ENCODE measurements around the gene SOX6.
"Not testable (repeated sequence)": the region's sequence is repeated elsewhere in the genome, so short reads cannot be mapped to it uniquely, and the experiment has no call there.

SOX6 gene

GRCh38 chr11:16036218-16036617 lies 320.1 kb downstream of the SOX6 start:
- DNase-seq (ENCODE audit: low read depth in 1 of 2, low spot score in 1 of 2), result no peak
- TF ChIP-seq JUND (IDR thresholded peaks at IDR 0.05; ENCODE audit: low read depth), result no peak
- in situ Hi-C loops (cut with HindIII; ENCODE audit: low pct_unique_long_range_greater_than_20kb, low sequenced_read_pairs), result no loop called here

DNA sequence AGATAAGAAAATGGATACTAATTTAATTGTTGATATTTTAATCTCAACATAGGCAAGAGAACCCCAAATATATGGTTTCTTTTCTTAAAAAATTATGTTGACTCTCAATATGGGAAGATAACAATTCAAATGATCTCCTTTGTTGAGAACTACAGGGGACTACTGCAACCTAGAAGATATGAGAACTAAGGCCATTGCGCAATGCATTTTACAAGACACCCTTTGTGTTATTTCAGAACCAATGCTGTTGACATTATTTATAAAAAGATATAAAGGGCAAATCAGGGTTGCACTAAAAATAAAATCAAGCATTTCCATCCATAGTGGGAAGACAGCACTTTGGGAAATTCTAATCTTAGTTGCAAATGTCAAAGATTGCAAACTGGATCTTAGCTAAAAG lies 322.3 kb downstream of the SOX6 start:
- TF ChIP-seq JUND (IDR thresholded peaks at IDR 0.05; ENCODE audit: low read depth), result no peak
- in situ Hi-C loops (cut with HindIII; ENCODE audit: low pct_unique_long_range_greater_than_20kb, low sequenced_read_pairs), result no loop called here
- DNase-seq (ENCODE audit: low read depth in 1 of 2, low spot score in 1 of 2), result no peak

DNA sequence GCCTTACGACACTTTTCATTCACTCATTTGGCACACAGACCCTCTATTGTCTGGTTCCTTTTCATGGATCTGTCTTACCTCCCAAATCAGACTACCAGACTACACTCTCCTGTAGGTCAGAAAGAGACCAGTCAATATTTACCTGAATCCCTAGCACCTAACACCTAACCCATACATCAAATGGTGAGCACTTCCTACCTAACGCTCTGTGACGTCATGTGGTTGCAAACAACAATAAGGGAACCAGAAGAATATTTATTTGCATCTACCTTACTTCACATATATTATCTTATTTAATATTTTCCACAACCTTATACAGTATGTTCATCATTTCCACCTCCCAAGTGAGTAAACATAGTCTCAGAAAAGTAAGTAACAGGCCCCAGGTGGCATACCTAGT lies 323.4 kb downstream of the SOX6 start:
- TF ChIP-seq JUND (IDR thresholded peaks at IDR 0.05; ENCODE audit: low read depth), result no peak
- DNase-seq (ENCODE audit: low read depth in 1 of 2, low spot score in 1 of 2), result no peak
- in situ Hi-C loops (cut with HindIII; ENCODE audit: low pct_unique_long_range_greater_than_20kb, low sequenced_read_pairs), result no loop called here

- in situ Hi-C loops (cut with HindIII; ENCODE audit: low pct_unique_long_range_greater_than_20kb, low sequenced_read_pairs), result no loop called here
- no peak for DNase-seq (ENCODE audit: low read depth in 1 of 2, low spot score in 1 of 2)
- no peak for TF ChIP-seq JUND (IDR thresholded peaks at IDR 0.05; ENCODE audit: low read depth)
These were observed 325.1 kb downstream of the SOX6 start for GRCh38 chr11:16031210-16031609.

GRCh38 chr11:16030664-16031063 lies 325.7 kb downstream of the SOX6 start:
- no peak for DNase-seq (ENCODE audit: low read depth in 1 of 2, low spot score in 1 of 2)
- no peak for TF ChIP-seq JUND (IDR thresholded peaks at IDR 0.05; ENCODE audit: low read depth)
- in situ Hi-C loops (cut with HindIII; ENCODE audit: low pct_unique_long_range_greater_than_20kb, low sequenced_read_pairs), result no loop called here

DNA sequence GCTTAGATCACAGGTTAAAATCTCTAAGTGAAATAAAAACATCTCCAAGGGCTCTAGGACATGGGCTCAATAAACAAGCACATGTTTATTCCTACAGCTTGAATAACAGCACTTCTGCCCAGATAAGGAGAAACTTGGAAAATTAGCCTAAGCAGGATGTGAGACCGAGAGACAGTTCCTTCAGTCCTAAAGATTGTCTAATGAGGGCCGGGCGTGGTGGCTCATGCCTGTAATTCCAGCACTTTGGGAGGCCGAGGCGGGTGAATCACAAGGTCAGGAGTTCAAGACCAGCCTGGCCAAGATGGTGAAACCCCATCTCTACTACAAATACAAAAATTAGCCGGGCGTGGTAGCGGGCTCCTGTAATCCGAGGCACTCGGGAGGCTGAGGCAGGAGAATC lies 327.2 kb downstream of the SOX6 start:
- in situ Hi-C loops (cut with HindIII; ENCODE audit: low pct_unique_long_range_greater_than_20kb, low sequenced_read_pairs); DNase-seq (ENCODE audit: low read depth in 1 of 2, low spot score in 1 of 2): not testable (repeated sequence)

- DNase-seq (ENCODE audit: low read depth in 1 of 2, low spot score in 1 of 2), result no peak
- in situ Hi-C loops (cut with HindIII; ENCODE audit: low pct_unique_long_range_greater_than_20kb, low sequenced_read_pairs), result no loop called here
- no peak for TF ChIP-seq JUND (IDR thresholded peaks at IDR 0.05; ENCODE audit: low read depth)
These were observed 327.9 kb downstream of the SOX6 start for GRCh38 chr11:16028419-16028818.

GRCh38 chr11:16027621-16028020 lies 328.7 kb downstream of the SOX6 start:
- DNase-seq (ENCODE audit: low read depth in 1 of 2, low spot score in 1 of 2), result no peak
- in situ Hi-C loops (cut with HindIII; ENCODE audit: low pct_unique_long_range_greater_than_20kb, low sequenced_read_pairs), result no loop called here
- no peak for TF ChIP-seq JUND (IDR thresholded peaks at IDR 0.05; ENCODE audit: low read depth)

DNA sequence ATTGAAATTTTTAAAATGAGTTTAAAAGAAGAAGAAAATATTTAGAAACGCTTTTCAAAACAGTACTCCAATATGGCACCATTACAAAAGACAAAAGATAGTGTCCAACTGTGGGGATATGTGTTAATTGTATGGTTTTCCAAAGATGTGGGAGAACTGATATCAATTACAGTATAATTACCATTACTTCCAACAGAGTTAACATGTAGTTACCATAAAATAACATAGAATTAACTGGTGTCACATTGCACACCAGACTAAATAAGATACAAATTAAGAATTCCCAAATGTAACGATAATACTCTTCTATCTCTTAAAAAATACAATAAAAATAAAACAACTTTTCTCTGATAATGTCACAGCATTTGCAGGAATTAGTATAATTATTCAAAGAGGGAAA lies 329.5 kb downstream of the SOX6 start:
- no peak for TF ChIP-seq JUND (IDR thresholded peaks at IDR 0.05; ENCODE audit: low read depth)
- DNase-seq (ENCODE audit: low read depth in 1 of 2, low spot score in 1 of 2), result no peak
- in situ Hi-C loops (cut with HindIII; ENCODE audit: low pct_unique_long_range_greater_than_20kb, low sequenced_read_pairs), result no loop called here

DNA sequence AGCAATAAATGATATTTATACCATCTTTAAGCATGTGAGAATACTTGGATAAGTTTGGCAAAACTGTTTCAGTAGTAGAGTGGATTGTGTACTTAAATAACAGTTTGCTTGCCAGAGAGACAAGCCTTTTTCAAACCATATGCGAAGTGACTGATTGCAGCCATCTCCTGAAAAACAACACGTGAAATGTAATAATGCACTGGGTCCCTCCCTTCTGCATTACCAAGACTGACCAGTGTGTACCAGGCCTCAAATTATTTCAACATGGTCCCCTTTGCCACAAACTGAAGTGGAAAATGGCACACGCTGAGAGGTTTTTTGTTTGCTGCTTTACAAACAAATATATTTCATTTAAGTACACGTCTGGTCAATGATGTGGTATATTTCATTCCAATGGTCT lies 337.4 kb downstream of the SOX6 start:
- TF ChIP-seq JUND (IDR thresholded peaks at IDR 0.05; ENCODE audit: low read depth), result no peak
- DNase-seq (ENCODE audit: low read depth in 1 of 2, low spot score in 1 of 2), result no peak
- in situ Hi-C loops (cut with HindIII; ENCODE audit: low pct_unique_long_range_greater_than_20kb, low sequenced_read_pairs), result no loop called here

- no peak for DNase-seq (ENCODE audit: low read depth in 1 of 2, low spot score in 1 of 2)
- in situ Hi-C loops (cut with HindIII; ENCODE audit: low pct_unique_long_range_greater_than_20kb, low sequenced_read_pairs), result no loop called here
- no peak for TF ChIP-seq JUND (IDR thresholded peaks at IDR 0.05; ENCODE audit: low read depth)
These were observed 339.9 kb downstream of the SOX6 start for GRCh38 chr11:16016468-16016829.

DNA sequence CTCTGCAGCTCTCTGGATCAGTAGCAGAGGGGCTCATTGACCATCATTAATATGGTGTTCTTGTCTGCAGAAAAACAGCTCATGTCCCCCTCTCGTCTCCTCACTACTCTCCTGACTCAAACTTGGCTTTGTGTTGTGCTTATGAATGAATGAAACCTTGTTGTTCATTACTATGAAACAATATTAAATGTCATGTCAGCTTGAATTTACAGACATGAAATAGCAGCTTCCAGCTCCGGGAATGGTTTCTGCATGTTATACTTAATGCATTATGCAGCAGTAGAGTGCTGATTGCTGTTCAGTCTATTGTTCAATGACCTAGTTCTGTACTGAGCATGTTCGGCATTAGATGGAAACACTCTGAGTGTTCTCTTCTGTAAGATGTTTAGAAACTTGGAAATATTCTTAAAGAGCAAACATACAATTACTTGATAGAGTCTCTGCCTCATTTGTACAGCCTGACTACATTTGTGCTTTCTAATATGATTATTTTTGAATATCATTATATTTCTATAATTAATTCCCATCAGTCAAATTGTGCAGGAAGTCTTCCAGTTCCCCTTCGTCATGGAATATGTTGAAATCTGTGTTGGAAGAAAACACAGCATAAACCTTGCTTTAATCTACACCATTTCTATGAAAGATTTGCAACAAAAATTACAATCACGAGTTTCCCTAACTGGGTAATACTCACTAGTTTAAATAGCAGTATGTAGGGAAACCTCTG lies 340.4 kb downstream of the SOX6 start:
- no peak for DNase-seq (ENCODE audit: low read depth in 1 of 2, low spot score in 1 of 2)
- in situ Hi-C loops (cut with HindIII; ENCODE audit: low pct_unique_long_range_greater_than_20kb, low sequenced_read_pairs), result no loop called here
- no peak for TF ChIP-seq JUND (IDR thresholded peaks at IDR 0.05; ENCODE audit: low read depth)

GRCh38 chr11:16013649-16014275 lies 342.6 kb downstream of the SOX6 start:
- in situ Hi-C loops (cut with HindIII; ENCODE audit: low pct_unique_long_range_greater_than_20kb, low sequenced_read_pairs), result no loop called here
- TF ChIP-seq JUND (IDR thresholded peaks at IDR 0.05; ENCODE audit: low read depth), result no peak
- DNase-seq (ENCODE audit: low read depth in 1 of 2, low spot score in 1 of 2), result no peak

GRCh38 chr11:16013242-16013641 lies 343.1 kb downstream of the SOX6 start:
- TF ChIP-seq JUND (IDR thresholded peaks at IDR 0.05; ENCODE audit: low read depth), result no peak
- no peak for DNase-seq (ENCODE audit: low read depth in 1 of 2, low spot score in 1 of 2)
- in situ Hi-C loops (cut with HindIII; ENCODE audit: low pct_unique_long_range_greater_than_20kb, low sequenced_read_pairs), result no loop called here

Measured in T47D (cell line).